ENCODE data around the gene MAPK1.

GRCh38 chr22:21887841-21888240 lies 20.4 kb upstream of the MAPK1 start:
- no peak for TF ChIP-seq GATA3 (IDR thresholded peaks at IDR 0.05; ENCODE audit: low read depth, low read length)
- no peak for TF ChIP-seq GATA2 (IDR thresholded peaks at IDR 0.05; ENCODE audit: low read depth, low read length)

Measured in SH-SY5Y (cell line).